ENCODE measurements around the gene RNF166.
A peak's percentile ranks its signal among the peaks of the same experiment; 100 is the strongest.

RNF166 gene

GRCh38 chr16:88713054-88713453 lies 6.8 kb upstream of the RNF166 start:
- no peak for DNase-seq (ENCODE audit: low read depth, low spot score)
- H3K4me3 ChIP-seq (ENCODE audit: low read length) = no peak overlapping the region

- no peak overlapping the region for H3K4me3 ChIP-seq (ENCODE audit: low read length)
- DNase-seq (ENCODE audit: low read depth, low spot score) = no peak
Measured at GRCh38 chr16:88712362-88712979, 6.3 kb upstream of the RNF166 start.

GRCh38 chr16:88711750-88712340 lies 5.6 kb upstream of the RNF166 start:
- no peak for DNase-seq (ENCODE audit: low read depth, low spot score)

GRCh38 chr16:88710556-88710955 lies 4.3 kb upstream of the RNF166 start:
- H3K4me3 ChIP-seq (ENCODE audit: low read length) = no peak overlapping the region
- DNase-seq (ENCODE audit: low read depth, low spot score) = no peak

More at GRCh38 chr16:88711750-88712340, 5.6 kb upstream of the RNF166 start:
- no peak overlapping the region for H3K4me3 ChIP-seq (ENCODE audit: low read length)

- H3K4me3 ChIP-seq (ENCODE audit: low read length) = peak overlapping the region; percentile 94
- no peak for DNase-seq (ENCODE audit: low read depth, low spot score)
Measured at GRCh38 chr16:88706965-88707826, 988 bp upstream of the RNF166 start.

GRCh38 chr16:88705801-88706228 lies 393 bp downstream of the RNF166 start:
- peak overlapping the region; percentile 60 for H3K4me3 ChIP-seq (ENCODE audit: low read length)
- no peak for DNase-seq (ENCODE audit: low read depth, low spot score)

- peak; percentile 50 for DNase-seq (ENCODE audit: low read depth, low spot score)
- peak overlapping the region; percentile 60 for H3K4me3 ChIP-seq (ENCODE audit: low read length)
Measured at GRCh38 chr16:88705076-88705684, 1.0 kb downstream of the RNF166 start.

GRCh38 chr16:88703486-88704309 lies 2.5 kb downstream of the RNF166 start:
- peak overlapping the region; percentile 64 for H3K4me3 ChIP-seq (ENCODE audit: low read length)
- DNase-seq (ENCODE audit: low read depth, low spot score) = peak; percentile 88

- peak overlapping the region; percentile 64 for H3K4me3 ChIP-seq (ENCODE audit: low read length)
- no peak for DNase-seq (ENCODE audit: low read depth, low spot score)
Measured at GRCh38 chr16:88702371-88703210, 3.6 kb downstream of the RNF166 start.

- H3K4me3 ChIP-seq (ENCODE audit: low read length) = peak overlapping the region; percentile 64
- DNase-seq (ENCODE audit: low read depth, low spot score) = no peak
Measured at GRCh38 chr16:88701581-88702370, 4.4 kb downstream of the RNF166 start.

- peak; percentile 89 for DNase-seq (ENCODE audit: low read depth, low spot score)
- peak overlapping the region; percentile 64 for H3K4me3 ChIP-seq (ENCODE audit: low read length)
Measured at GRCh38 chr16:88700636-88701482, 5.3 kb downstream of the RNF166 start.

- DNase-seq (ENCODE audit: low read depth, low spot score) = no peak
- peak overlapping the region; percentile 64 for H3K4me3 ChIP-seq (ENCODE audit: low read length)
Measured at GRCh38 chr16:88700322-88700635, 5.9 kb downstream of the RNF166 start.

- no peak overlapping the region for H3K4me3 ChIP-seq (ENCODE audit: low read length)
Measured at GRCh38 chr16:88699180-88699579, 7.0 kb downstream of the RNF166 start.

GRCh38 chr16:88698646-88699045 lies 7.6 kb downstream of the RNF166 start:
- DNase-seq (ENCODE audit: low read depth, low spot score) = no peak
- H3K4me3 ChIP-seq (ENCODE audit: low read length) = no peak overlapping the region

More at GRCh38 chr16:88699180-88699579, 7.0 kb downstream of the RNF166 start:
- no peak for DNase-seq (ENCODE audit: low read depth, low spot score)

- H3K4me3 ChIP-seq (ENCODE audit: low read length) = no peak overlapping the region
- DNase-seq (ENCODE audit: low read depth, low spot score) = no peak
Measured at GRCh38 chr16:88697831-88698615, 8.2 kb downstream of the RNF166 start.

Measured in Jurkat, Clone E6-1 (cell line).